Muscle layer of colon (tissue), 2 donors: Measurements from ENCODE around the gene IGFBP5.

Source experiments
- H3K27ac ChIP-seq: one replicate; pipeline ENCODE4 v1.7.0; 2013; ENCODE audit warnings: low read depth, mild to moderate bottlenecking, low read length, moderate library complexity
- H3K27me3 ChIP-seq, 2 donors: one replicate each; pipeline ENCODE4 v1.7.0; 2013; ENCODE audit warnings: low read length in 2 of 2, mild to moderate bottlenecking in 2 of 2; ENCODE audit not compliant: insufficient read depth in 2 of 2, control insufficient read depth in 1 of 2
- H3K36me3 ChIP-seq: one replicate; pipeline ENCODE4 v1.7.0; 2013; ENCODE audit warnings: mild to moderate bottlenecking, low read length; ENCODE audit not compliant: insufficient read depth
- H3K4me1 ChIP-seq: one replicate; pipeline ENCODE4 v1.7.0; 2013; ENCODE audit warnings: mild to moderate bottlenecking, low read length; ENCODE audit not compliant: insufficient read depth
- H3K4me3 ChIP-seq, 2 donors: one replicate each; pipeline ENCODE4 v1.7.0; 2013; ENCODE audit warnings: low read length in 2 of 2, low read depth in 1 of 2, mild to moderate bottlenecking in 1 of 2, moderate library complexity in 1 of 2
- H3K9ac ChIP-seq: one replicate; pipeline ENCODE4 v1.7.0; 2013; ENCODE audit warnings: low read length
- H3K9me3 ChIP-seq: one replicate; pipeline ENCODE4 v1.7.0; 2013; ENCODE audit warnings: mild to moderate bottlenecking, low read length
- donor health status: abdominal sarcoma.
- donor health status: Adenocarcinoma of cecum.

The IGFBP5 gene

DNA sequence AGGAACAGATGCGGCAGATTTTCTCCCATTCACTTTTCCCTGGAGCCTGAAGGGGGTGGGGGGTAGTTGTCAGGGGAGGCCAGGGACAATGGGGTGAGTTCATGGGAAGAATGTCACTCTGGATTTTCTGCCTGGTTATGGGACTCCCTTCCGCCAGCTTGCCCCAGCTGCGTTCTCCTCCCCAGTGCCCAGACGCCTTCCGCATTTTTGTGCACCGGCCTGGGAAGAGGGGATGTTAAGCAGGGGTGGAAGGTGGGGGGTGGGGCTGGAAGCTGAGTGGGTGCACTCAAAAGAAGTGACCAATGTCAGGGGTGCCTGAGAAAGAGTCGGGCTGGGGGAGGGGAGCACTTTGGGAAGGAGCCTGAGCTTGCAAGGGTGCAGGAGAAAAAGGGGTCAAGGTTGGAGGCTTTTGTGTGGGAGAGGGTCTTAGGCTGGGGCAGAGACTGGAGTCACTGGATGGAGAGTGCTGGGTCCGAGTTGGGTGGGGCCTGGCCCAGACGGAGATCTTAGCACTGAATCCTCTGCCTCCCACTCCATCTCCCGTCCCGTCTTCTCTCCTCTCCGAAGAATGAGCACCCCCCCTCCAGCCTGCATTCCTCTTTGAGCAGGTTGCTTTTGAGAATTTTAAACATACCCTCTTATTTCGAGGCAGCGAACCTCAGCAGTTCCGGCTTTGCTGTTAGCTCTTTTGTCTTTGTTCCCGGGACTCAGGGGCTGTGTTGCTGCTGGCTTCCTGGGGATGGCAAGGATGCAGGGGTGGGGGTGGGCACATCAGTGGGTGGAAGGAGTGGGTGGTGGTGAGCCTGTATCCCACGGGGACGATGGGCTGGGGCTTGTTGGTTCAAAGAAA, 59.4 kb downstream of the IGFBP5 start:
- Histone ChIP-seq H3K4me3 (no peak overlapping the region), H3K9ac (no peak overlapping the region), H3K27me3 (peaks cover 16 to 41% of the 10 kb centered on the region in 2 donors), H3K27ac (no peak overlapping the region), H3K4me1 (peaks cover 9% of the 10 kb centered on the region), H3K36me3 (no peaks in the 10 kb centered on the region), H3K9me3 (no peaks in the 10 kb centered on the region)

DNA sequence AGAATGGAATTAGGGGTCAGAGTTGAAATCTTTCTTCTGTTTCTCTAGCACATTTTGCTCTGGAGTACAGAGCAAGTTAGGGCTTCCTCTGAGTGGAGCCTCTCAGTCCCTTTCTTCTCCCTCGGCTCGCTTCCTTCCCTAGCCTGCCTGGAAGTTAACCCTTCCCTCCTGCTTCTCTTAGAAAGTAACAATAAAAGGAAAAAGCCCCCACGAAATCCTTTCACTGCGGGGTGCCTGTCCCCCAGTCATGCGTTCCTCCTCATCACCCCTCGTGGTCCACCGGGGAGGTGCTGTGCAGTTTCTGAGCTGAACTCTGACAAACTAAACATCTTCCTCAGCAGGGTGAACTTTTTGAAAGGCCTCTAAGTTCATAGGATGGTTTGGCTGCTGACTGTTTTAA, 60.2 kb downstream of the IGFBP5 start:
- H3K4me1 ChIP-seq, result peaks cover 9% of the 10 kb centered on the region
- no peak overlapping the region for H3K9ac ChIP-seq
- H3K4me3 ChIP-seq, result no peak overlapping the region
- peaks cover 16 to 38% of the 10 kb centered on the region in 2 donors for H3K27me3 ChIP-seq
- no peaks in the 10 kb centered on the region for H3K9me3 ChIP-seq
- H3K27ac ChIP-seq, result no peak overlapping the region
- no peaks in the 10 kb centered on the region for H3K36me3 ChIP-seq

DNA sequence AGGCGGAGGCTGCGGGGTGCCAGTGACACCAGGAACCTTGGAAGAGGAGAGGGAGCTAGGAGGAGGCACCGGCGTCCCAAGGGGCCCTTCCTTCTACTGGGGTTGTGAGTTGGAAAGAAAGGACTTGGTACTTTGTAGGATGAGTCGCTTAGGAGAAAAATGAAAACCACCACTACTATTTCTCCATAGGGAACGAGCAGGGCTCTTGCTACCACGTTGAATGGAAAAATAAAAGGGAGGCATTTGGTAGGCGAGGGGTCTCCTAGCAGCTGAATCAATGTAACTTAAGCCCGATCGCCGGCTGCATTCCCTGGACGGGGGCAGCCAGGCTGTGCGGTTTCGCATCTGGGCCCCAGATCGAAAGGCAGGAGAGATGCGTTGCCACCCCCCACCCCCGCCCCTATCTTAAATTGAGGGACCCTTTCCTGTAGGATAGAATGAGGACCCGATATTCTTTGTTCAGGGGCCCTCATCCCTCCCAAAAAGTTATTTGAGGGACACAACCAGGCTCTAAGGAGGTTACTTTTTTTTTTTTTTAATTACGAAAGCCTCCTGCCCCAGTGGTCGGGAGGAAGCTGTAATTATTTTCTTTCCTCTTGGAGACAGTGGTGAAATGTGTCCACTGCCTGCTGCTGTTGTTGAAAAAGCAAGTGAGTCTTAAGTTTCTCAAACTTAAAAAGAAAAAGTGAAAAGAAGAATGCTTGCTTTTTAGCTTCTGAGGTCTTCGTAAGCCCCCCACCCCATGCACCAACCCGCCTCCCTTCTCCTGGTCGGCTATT, 60.8 kb downstream of the IGFBP5 start:
- no peaks in the 10 kb centered on the region for H3K9me3 ChIP-seq
- no peak overlapping the region for H3K27ac ChIP-seq
- H3K27me3 ChIP-seq, result peaks cover 16 to 33% of the 10 kb centered on the region in 2 donors
- H3K4me1 ChIP-seq, result peaks cover 9% of the 10 kb centered on the region
- H3K36me3 ChIP-seq, result no peaks in the 10 kb centered on the region
- no peak overlapping the region for H3K9ac ChIP-seq
- H3K4me3 ChIP-seq, result peak overlapping the region; percentile 53 to 68

DNA sequence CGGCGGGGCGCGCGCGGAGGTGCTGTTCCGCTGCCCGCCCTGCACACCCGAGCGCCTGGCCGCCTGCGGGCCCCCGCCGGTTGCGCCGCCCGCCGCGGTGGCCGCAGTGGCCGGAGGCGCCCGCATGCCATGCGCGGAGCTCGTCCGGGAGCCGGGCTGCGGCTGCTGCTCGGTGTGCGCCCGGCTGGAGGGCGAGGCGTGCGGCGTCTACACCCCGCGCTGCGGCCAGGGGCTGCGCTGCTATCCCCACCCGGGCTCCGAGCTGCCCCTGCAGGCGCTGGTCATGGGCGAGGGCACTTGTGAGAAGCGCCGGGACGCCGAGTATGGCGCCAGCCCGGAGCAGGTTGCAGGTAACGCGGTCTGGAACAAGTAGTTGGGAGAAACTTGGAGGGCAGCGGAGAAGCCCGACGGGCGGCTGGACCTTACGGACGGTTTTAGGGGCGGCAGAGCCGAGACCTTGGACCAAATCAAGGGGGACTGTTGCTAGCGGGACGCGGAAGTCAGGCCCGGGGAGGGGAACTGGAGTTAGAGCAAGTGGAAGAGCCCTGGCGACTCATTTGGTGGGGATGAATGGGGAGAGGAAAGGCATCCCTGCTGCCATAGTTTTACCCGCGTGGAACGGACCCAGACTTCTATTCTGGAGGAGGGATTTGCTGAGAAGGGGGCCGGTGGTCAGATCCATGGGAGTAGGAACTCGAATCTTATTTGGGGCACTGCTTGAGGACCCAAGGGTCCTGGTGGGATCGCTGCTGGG, 61.6 kb downstream of the IGFBP5 start:
- Histone ChIP-seq H3K36me3 (no peaks in the 10 kb centered on the region), H3K4me3 (peak overlapping the region; percentile 53 to 68), H3K9ac (no peak overlapping the region), H3K4me1 (peaks cover 9% of the 10 kb centered on the region), H3K27me3 (peaks cover 16 to 33% of the 10 kb centered on the region in 2 donors), H3K27ac (no peak overlapping the region), H3K9me3 (no peaks in the 10 kb centered on the region)

DNA sequence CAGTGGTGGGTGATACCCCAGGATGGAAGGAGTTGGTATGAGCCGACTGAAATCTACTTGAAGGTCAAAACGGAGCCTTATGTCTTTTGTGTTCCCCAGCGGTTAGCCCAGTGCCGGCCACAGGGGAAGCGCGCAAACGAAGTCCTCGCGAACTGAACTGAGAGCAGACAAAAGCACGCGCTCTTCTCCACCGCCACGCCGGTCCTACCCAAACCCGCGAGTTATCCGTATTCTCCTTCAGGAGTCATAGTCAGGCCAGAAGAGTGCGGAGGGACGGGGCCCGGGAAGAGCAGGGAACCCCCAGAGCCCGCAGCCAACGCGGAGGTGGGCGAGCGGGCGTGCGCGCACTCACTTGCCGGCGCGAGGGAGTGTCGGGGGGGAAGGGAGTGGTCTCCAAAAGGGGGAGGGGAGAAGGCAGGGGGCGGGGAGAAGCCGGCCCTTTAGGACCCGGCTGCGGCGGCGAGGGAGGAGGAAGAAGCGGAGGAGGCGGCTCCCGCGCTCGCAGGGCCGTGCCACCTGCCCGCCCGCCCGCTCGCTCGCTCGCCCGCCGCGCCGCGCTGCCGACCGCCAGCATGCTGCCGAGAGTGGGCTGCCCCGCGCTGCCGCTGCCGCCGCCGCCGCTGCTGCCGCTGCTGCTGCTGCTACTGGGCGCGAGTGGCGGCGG, 62.3 kb downstream of the IGFBP5 start, which contains the start of gene IGFBP2:
Gene IGFBP2, plus strand, starts transcription at position 469 of the 664 bp plus-strand sequence. Its CDS starts 104 bp downstream, at position 573.
- Histone ChIP-seq H3K27ac (no peak within 1 kb of the TSS), H3K9me3 (no peaks in the 10 kb centered on the region), H3K36me3 (no peaks in the 10 kb centered on the region), H3K27me3 (peaks cover 16 to 33% of the 10 kb centered on the region in 2 donors), H3K4me3 (peak within 1 kb of the TSS; percentile 53 to 68), H3K9ac (no peak within 1 kb of the TSS), H3K4me1 (peaks cover 9% of the 10 kb centered on the region)

DNA sequence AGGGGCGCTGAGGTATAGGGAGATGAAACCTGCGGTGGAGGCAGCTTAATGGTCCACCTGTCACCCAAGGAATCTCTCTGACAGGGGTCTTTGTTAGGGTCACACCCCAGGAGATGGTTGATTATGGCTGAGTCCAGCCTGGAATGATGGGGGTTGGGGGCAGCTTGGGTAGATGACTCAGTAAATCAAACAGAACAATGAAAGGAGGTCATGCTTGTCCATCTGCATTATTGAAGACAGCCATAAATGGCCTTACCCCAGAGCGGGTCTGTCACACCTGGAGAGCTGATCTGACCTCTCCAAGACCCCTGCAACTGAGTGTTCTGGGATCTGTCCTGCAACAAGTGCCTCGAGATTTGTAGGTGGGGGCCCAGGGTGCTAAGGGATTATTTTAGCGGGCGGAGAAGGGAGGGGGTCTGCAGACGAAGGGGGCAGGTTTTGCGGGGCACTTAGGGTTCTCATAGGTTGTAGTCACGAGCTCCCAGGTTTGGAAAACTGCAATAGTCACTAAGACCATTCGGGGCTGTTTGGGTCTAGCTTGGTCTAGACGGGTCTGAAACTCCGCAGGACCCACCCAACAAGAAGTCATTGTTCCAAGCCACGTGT, 62.9 kb downstream of the IGFBP5 start:
- no peak overlapping the region for H3K27ac ChIP-seq

DNA sequence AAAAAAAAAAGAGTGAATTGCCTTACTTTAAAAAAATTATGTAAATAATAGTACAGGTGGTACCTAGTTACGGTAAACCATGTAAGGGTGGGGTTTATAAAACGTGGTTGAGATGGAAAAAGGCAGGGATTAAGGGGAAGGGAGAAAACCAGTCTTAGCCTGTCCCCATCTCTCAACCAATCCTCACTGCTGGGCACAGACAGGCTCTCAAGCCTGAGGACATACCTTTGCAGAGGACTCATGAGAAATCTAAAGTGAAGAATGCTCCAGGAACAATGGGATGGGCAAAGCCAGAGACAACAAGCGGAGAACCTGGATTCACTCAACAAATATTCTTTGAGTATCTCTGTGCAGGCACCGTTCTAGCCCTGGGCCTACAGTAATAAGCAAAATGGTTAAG, 65.6 kb downstream of the IGFBP5 start:
- Histone ChIP-seq H3K9ac (no peak overlapping the region), H3K9me3 (peaks cover under 1% of the 10 kb centered on the region), H3K36me3 (no peaks in the 10 kb centered on the region), H3K27me3 (peaks cover 4 to 12% of the 10 kb centered on the region in 2 donors), H3K4me1 (peaks cover 9% of the 10 kb centered on the region), H3K27ac (no peak overlapping the region), H3K4me3 (no peak overlapping the region)

More for the DNA sequence above, 62.9 kb downstream of the IGFBP5 start:
- H3K4me3 ChIP-seq, result peak overlapping the region; percentile 38 to 57
- no peaks in the 10 kb centered on the region for H3K36me3 ChIP-seq
- no peak overlapping the region for H3K9ac ChIP-seq
- no peaks in the 10 kb centered on the region for H3K9me3 ChIP-seq
- peaks cover 9% of the 10 kb centered on the region for H3K4me1 ChIP-seq
- H3K27me3 ChIP-seq, result peaks cover 12 to 28% of the 10 kb centered on the region in 2 donors

DNA sequence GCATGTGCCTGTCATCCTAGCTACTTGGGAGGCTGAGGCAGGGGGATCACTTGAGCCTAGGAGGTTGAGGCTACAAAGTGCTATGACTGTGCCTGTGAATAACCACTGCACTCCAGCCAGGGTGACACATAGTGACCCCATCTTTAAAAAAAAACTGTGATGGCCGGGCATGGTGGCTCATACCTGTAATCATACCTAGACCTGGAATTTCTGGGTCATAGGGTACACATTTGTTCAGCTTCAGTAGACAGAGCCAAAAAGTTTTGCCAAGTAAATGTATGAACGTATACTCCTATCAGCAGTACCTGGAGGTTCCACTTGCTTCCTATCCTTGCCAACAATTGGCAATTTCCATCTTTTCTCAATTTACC, 68.5 kb downstream of the IGFBP5 start:
- Histone ChIP-seq H3K4me1 (peaks cover under 1% of the 10 kb centered on the region), H3K36me3 (no peaks in the 10 kb centered on the region), H3K27ac (no peak overlapping the region), H3K9ac (no peak overlapping the region), H3K9me3 (peaks cover 8% of the 10 kb centered on the region), H3K27me3 (no peaks in the 10 kb centered on the region), H3K4me3 (no peak overlapping the region)

DNA sequence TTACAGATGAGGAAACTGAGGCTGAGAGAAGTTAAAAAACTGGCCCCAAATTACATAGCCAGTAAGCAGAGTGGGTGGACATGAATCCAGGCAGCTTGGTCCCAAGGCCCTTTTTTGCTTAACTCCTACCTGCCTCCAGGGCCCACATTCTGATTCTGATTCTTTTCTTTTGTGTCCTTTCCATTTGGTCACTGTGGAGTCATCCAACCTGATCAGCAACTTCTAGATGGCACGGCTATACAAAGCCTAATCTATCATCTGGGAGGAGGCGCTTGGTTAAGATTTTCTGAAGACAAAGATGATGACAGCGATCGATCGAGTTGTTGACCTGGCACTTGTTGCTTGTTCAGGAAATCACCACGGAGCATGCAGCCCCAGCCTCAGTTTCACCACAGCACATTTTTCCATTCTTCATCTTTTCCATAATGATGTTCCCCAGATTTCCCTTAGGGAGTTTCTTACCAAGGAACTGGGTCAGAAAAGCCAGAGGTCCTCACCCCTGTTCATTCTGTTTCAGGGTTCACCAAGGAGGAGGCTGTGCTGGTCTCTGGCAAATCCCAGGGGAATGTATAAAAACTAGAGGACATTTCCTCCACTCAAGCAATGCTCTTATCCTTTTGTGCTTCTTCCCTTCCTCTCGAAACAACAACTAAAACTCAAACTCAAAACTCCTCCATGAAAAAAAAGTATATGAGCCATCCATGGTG, 69.0 kb downstream of the IGFBP5 start:
- Histone ChIP-seq H3K27ac (no peak overlapping the region), H3K4me1 (peaks cover 5% of the 10 kb centered on the region), H3K4me3 (no peak overlapping the region), H3K9me3 (peaks cover 8% of the 10 kb centered on the region), H3K36me3 (no peaks in the 10 kb centered on the region), H3K9ac (no peak overlapping the region), H3K27me3 (no peaks in the 10 kb centered on the region)

DNA sequence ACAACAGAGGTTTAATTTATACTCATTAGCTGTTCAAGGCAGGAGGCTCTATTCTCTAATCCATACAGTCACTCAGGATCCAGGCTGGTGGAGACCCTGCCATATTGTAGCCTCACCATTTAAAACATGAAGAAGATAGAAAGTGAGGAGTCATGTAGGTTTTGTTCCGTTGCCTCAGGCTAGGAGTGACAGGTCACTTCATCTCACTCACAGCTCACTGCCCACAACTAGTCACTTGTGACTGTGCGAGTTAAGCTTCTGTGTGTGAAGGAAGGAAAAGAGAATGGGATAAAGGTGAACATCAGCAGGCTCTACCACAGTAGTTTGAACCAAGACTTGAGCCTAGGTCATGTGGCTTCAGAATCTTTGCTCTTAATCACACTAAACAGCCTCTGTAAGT, 71.1 kb downstream of the IGFBP5 start:
- Histone ChIP-seq H3K36me3 (no peaks in the 10 kb centered on the region), H3K27ac (no peak overlapping the region), H3K9me3 (peaks cover 8% of the 10 kb centered on the region), H3K4me1 (peaks cover 17% of the 10 kb centered on the region), H3K27me3 (no peaks in the 10 kb centered on the region), H3K9ac (no peak overlapping the region), H3K4me3 (no peak overlapping the region)
